Measurements from ENCODE around the gene MLANA.
"Not testable (repeated sequence)": the region's sequence is repeated elsewhere in the genome, so short reads cannot be mapped to it uniquely, and the experiment has no call there.

MLANA gene

DNA sequence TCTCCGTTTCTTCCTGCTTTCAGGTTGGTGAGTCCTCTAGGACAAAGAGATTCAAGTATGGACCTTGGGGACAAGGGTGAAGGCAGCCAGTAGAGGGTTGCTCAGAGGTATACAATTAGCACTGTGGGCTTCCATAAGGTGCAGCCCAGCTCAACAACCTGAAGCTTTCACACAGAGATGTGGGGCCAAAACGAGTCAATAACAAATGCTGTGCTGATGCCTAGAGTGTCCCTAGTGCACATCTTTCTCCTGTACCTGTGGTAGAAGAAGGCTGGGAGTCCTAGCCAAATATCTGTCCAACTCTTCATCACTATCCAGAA, 20.7 kb upstream of the MLANA start:
- no peak for DNase-seq

DNA sequence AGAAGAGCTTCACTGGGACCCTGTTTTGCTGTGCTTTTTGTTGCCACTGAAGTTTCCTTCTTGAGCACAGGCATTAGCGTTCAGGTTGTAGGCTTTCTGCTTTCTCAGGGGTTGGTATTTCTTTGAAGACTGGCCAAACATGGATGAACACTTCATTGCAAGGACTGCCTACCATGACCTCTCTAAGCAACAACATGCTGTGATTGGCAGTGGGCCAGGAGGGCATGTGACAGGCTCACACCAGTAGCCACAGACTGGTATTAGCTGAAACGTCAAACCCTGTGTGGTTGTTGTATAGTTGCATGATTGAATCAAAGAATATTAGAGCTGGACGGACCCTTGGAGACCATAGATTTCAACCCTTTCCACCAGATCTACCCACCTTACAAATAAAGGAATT, 20.0 kb upstream of the MLANA start:
- no peak for DNase-seq

DNA sequence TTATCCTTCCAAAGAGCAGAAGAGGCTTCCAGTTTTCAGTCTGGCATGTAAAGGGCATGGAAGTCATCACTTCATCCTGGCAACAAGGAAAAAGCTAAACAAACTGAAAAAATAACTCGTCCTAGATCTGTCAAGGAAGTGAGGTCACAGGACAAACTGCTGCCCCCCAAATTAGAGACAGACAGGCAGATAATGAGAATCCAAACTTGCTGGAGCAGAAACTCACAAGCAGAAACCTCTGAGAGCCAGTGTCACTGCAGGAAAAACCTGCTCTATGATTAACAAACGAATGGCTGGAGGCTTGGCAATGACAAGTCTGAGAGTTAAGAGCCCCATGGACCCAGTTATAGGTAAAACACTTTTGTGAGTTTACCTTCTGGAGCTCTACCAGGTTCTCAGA, 18.9 kb upstream of the MLANA start:
- no peak for DNase-seq

DNA sequence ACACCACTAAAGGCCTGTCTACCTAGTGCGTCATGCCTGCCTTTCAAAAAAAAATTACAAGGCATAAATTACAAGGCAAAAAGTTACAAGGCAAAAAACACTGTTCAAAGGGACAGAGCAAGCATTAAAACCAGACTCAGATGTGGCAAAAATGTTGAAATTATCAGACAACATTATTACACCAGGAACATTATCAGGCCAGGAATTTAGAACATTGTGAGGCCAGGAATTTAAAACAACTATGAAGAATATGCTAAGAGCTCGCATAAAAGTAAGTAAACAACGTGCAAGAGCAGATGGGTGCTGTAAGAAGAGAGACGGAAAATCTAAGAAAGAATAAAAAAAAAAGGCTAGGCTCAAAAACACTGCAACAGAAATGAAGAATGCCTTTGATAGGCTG, 18.2 kb upstream of the MLANA start:
- no peak for DNase-seq

DNA sequence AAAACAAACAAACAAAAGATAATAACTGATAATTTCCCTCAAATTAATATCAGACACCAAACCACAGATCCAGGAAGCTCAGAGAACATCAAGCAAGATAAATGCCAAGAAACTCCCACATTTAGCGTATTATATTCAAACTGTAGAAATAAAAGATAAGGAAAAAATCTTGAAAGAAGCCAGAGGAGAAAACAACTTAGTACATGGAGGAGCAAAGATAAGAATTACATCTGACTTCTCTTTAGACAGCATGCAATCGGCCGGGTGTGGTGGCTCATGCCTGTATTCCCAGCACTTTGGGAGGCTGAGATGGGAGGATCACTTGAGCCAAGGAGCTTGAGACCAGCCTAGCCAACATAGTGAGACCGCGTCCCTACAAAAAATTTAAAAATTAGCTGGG, 17.2 kb upstream of the MLANA start:
- no peak for DNase-seq

DNA sequence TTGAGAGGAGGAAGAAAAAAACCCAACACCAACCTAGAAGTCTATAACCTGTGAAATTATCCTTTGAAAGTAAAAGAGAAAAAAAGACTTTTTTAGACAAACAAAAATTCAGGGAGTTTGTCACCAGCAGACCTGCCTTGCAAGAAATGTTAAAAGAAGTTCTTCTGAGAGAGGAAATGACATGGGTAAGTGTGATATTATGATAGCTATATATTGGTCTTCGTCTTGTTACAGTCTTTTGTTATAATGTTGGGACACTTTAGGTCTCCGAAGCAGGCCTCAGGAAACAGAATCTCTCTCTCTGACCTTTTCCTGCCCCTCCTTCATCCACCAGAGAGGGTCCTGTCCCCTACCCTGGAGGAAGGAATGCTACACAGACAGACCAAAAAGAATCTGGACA, 16.6 kb upstream of the MLANA start:
- no peak for DNase-seq

DNA sequence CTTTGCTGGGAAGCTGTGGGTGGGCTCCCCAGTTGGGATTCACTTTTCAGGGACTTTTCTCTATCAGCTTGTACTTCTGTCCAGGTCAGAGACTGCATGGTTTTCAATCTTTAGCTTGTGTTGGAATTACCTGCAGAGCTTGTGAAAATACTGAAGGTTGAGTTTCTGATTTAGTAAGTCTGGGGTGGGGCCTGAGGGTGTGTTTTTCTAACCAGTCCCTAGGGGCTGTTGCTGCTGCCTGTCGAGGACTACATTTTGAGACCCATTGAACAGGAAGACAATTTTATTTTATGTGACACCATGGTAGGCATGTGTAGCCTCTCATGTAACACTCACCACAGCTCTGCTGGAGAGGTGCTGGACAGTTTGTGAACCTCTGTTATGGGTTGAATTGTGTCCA, 14.7 kb upstream of the MLANA start:
- no peak for DNase-seq

DNA sequence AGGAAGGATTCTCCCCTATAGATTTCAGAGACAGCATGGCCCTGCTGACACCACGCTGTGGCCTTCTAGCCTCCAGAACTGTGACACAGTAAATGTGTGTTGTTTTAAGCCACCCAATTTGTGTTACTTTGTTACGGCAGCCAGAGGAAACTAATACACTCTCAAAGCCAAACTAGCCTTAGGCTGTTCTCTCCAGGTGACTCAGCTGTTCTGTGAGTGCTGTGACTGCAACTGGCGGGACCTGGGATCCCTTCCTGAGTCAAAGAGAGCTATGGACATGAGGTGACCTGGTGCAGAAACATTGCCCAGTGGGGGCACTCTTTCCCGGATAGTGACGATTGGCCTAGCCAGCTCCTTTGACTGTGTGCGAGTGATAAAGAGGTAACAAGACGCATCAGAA, 14.0 kb upstream of the MLANA start:
- DNase-seq: no peak

DNA sequence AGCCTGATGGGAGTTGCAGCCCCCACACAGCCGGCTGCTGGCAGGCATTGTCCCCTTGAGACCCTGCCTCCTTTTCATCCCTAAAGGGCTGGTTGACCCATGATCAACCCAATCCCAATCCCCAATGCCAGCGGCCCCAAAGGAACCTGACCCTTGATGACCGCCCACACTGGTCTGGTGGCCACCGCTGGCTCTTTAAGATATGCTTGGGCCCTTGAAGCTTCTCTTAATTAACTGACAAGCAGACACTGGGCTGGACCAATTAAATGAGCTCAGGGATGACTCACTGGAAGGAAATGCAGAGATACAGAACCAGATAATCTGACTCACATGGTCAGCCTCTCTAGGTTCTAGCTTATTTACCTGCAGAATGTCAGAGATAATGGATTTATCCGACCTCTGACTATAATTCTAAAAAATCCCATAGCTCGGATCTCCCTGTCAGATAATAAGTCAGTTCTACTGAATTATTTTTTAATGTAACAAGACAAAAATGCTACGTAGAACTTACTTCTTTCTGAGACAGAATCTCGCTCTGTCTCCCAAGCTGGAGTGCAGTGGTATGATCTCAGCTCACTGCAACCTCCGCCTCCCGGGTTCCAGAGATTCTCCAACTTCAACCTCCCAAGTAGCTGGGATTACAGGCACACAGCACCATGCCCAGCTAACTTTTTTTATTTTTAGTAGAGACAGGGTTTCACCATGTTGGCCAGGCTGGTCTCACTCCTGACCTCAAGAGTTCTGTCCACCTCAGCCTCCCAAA, 11.1 kb upstream of the MLANA start:
- DNase-seq: no peak

DNA sequence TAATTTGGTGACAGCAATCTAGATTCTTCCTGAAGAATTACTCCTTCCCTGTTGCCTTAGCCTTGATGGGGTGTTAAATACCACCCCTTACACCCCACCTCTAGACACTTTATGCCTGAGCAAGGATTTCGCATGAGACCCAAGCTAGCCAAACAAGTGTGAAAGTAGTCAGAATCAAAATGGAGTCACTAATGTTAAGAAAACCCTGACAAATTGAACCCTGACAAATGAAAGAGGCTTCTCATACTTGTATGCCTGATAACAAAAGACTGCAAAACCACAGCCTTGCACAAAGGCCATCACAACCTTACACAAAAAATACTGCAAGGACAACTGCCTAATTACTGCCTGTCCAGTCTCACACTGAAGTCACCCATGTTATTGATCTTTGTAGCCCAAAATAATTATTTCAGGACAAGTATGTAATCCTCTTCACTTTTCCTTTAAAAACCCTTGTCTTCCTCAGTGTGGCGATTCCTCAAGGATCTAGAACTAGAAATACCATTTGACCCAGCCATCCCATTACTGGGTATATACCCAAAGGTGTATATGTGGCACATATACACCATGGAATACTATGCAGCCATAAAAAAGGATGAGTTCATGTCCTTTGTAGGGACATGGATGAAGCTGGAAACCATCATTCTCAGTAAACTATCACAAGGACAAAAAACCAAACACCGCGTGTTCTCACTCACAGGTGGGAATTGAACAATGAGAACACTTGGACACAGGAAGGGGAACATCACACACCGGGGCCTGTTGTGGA, 8.3 kb upstream of the MLANA start:
- not testable (repeated sequence) for DNase-seq

DNA sequence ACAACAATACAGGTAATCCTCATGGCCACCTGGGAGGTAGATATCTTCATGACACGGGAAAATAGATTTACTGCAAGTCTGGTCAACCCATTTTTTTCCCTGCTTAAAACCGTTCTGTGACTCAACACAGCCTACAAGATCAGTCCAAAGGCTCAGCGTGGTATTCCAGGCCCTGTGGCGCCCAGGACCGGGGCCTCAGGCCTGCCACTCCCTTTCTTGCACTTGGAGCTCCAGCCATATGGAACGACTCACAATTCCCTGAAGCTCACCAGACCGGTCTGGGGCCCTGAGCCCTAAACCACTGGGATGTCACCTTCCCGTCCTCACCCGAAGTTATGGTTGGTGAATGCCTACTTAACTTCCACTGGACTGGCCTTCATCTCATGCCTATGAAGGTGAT, 6.5 kb upstream of the MLANA start:
- no peak for DNase-seq

DNA sequence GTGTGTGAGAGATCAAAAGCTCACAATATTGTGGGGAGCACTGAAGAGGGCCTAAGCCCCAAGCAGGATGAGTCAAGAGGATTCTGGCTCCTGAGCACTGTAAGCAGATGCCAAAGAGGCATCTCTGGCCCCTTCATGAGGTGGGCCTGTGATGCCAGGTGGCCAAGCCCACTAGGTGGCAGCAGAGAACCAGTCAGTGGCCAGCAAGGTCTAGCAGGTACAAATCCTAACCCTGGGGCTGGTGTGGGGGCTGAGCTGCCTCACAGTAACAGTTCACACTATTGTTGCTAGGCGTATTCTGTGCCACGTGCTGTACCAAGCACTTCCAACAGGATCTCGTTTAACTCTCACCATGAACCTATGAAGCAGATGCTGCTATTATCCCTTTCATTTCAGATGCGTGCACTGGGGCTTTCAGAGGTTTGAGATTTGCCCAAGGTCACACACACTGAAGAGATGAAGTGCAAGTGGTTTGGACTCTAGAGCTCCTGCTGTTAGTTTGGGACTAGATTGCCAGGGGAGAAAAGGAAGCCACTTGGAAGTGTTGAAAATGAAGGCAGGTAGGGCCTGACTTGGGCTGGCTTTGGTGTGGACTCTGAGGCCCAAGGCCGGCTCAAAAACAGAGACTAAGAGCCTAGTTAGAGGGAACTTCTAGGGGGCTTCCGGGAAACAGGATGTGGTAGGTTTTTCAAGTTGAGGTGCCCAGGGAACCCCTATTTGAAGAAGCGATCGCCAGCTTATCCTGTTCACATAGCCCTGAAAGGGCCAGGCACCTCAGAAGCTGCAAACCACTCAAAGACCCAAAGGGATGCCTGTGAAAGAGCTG, 4.4 kb upstream of the MLANA start:
- peak; percentile 87 to 89 for DNase-seq

DNA sequence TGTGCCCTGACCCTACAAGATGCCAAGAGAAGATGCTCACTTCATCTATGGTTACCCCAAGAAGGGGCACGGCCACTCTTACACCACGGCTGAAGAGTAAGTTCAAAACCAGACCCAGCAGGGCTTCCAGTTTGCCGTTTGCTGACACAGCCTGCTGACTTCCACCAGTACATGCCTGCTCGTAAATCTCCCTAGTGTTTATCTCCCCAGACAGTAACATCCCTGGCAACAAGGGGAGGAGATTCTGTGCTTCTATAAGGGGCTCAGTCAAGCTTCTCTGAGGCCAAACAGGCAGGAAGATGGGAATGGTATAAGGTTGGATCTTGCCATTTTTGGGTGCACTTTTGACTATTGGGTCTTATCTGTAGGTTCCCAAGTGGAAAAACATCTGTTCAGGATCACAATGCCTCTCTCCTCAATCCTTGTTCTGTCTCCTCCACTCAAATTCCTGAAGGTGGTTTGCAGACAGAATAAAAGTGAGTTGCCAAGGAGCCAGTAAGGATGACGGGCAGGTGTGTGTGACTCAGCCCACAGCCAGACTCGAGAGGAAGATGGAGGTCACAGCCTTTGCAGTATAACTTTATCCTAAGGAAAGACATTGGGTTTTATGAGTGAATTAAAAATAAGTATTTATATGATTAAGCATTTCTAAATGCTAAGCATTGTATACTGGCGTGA, 1.9 kb downstream of the MLANA start:
- no peak for DNase-seq

DNA sequence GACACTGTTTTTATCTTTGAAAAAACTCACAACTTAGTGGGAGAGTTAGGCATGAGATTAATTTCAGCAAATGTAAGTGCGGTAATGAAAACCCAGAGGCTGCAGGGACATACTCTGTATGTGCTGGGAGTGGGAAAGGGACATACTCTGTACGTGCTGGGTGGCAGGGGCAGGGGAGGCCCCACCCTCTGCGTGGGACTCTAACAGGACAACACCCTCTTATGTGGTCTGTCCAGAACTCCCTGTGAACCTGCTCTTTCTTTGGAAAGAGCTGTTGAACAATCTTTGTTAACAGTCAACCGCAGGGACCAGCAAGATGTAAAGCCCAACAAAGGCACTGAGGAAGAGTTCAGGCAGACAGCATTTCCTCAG, 2.4 kb downstream of the MLANA start:
- no peak for DNase-seq

DNA sequence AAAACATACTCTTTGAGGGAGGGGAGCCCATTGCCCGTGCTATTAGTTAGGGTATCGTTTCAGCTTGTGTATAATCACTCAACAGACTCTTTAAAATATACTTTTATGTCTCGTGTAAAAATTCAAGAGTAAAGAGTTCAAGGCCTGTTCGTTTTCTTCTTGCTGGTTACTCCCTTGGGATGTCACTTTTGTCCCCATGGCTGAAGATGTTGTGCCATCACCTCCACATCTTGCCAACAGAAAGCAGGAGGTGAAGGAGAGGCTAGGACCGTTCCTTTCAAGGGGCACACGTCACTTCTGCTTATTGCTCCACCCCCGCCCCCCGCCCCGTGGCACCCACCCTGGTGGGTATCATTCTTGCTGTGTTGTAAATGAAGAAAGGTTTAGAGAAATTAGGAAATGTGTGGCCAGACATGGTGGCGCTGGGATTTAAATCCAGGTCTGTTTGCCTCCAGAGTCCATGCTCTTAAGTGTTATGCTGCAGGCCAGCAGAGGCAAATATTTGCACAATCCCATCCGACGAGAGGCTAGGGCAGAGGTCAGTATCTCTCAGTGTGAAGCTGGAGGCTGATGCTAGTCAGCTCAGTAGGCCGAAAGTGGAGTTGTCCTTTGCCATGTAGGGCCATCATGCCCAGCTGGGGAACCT, 3.0 kb downstream of the MLANA start:
- no peak for DNase-seq

DNA sequence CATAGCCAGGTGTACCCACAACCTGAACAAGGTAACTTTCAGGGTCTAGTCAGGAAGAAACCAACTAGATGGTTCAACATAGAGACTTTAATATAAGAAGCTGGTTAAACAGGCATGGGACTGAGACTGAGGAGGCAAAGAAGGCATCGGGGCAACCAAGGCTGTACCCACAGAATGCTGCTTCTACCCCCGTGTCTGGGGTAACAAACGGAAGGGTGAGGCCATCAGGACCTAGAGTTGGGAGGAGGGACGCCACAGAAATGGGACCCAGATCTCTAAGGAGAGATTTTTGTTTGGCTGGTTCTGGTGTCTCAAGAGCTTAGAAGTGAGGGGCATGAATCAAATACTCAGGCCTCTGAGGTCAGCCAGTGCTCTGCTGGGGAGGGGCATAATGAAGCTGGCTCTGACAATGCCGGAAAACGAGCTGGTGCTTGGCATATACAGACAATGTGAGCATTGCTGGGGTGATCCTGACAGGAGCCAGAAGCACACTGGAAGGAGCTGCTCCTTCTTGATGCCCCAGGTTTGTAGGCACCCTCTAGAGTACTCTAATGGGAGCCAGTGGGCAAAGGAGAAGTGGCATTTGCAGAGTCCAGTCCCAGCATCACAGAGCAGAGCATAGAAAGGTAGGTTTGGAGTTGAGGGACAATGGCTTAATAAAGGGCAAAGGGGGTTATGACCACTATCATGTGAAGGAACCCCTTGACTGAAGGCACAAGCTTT, 3.7 kb downstream of the MLANA start:
- DNase-seq: no peak

DNA sequence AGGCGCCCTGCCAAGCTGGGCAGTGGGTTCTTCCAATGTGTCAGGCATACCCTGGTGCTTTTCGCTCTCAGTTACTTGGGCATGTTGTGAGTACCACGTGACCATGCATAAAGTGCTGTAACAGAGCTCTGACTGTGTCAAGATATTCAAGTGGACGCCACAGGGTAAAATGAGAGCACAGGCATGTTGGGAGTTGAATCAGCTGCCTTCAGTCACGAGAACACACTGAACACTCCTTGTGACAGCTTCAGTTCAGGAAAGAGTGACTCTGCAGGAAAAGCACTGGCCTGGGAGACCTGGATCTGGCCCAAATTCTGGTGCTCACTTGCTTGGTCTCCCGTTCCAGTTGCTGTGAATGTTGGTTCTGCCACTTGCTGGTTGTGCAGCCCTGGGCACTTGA, 5.1 kb downstream of the MLANA start:
- DNase-seq: no peak

DNA sequence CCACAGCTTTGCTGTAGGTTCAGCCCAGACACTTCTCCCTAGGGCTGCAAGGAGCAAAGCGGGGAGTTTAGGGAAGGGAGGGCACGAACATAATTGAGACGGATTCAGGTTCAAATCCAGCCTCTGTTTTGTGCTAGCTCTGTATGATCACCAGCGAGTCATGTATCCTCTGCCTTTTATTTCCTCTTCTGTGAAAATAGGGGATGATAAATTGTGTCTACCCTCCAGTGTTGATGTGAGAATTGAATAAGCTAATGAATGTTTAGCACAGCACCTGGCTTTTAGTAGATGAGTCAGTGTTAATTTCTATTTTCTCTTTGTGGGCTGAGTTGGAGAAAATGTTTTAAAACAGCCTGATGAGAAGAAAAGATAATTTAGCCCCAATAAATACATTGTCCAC, 6.2 kb downstream of the MLANA start:
- DNase-seq: no peak

DNA sequence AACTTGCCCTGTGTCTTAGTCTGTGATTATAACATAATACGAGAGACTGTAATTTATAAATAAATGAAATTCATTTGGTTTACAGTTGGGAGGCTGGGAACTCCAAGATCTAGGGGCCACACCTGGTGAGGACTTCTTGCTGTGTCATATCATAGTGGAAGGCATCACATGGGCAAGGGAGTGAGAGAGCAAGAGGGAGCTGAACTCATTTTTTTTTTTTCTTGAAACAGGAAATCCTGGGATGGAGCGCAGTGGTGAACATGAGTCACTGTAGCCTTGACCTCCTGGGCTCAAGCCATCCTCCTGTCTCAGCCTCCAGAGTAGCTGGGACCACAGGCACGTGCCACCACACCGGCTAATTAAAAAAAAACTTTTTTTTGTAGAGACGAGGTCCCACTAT, 7.2 kb downstream of the MLANA start:
- DNase-seq: no peak

DNA sequence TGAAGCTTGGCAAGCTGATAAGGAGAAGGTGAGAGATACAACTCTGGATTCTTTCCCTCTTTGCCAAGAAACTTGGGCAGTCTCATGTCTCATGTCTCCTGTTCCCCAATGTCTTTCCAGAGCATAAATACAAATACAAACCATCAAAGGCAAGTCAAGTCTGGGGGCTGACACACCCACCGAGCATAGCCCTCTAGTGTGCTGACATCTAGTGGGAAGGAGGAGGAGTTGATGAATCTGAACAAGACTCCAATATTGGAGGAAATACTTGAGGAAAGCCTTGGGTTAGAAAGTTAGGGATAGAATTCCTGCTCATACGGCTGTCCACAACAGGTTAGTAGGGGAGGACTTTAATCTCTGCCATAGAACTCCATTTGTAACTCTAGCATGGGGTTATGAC, 8.6 kb downstream of the MLANA start:
- no peak for DNase-seq

DNA sequence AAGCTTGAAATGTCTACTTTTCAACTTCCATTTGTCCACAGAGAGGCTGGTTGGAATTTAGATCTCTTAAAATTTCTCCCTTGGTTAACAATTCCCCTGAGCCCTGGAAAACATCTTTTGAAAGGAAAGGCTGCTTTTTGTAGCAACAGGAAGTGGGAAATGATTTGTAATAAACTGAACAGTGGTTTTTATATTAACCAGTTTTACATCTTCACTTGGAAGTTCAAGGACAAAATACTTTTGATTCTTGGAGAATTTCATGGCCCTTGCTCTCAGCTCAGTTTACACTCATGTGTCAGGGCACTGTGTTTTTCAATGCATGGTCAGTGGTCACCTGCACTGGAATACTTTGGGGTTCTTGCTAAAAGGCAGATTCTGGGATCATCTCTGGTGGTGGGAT, 9.9 kb downstream of the MLANA start:
- no peak for DNase-seq

DNA sequence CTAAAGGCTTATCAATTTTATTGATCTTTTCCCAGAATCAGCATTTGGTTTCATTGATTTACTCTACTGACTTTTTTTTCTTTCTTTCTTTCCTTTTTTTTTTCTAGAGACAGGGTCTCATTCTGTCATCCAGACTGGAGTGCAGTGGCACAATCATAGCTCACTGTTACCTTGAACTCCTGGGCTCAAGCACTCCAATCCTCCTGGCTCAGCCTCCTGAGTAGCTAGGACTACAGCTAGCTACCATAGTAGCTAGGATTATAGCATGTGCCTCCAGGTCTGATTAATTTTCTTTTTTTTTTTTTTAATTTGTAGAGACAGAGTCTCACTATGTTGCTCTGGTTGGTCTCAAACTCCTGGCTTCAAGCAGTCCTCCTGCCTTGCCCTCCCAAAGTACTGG, 11.7 kb downstream of the MLANA start:
- DNase-seq: no peak

Data from stimulated activated CD4-positive, alpha-beta T cell treated with anti-CD3 and anti-CD28 coated beads, Interleukin-2, amount 100 ng/mL, for 24 hours (primary cell).